NOMO-1 treated with DMSO at 0.1 percent for 48 hours (cell line): Measurements from ENCODE around the gene TNP2.

Experiments used
- DNase-seq: peaks from one replicate; lab custom pipeline; 2025; ENCODE audit not compliant: unreplicated experiment; lab: John Stamatoyannopoulos, UW

Gene TNP2

GRCh38 chr16:11245222-11245737 lies 23.8 kb downstream of the TNP2 start:
- DNase-seq = no peak

GRCh38 chr16:11242658-11243057 lies 26.5 kb downstream of the TNP2 start:
- DNase-seq = no peak

GRCh38 chr16:11241480-11242204 lies 27.5 kb downstream of the TNP2 start:
- no peak for DNase-seq

GRCh38 chr16:11240636-11241473 lies 28.3 kb downstream of the TNP2 start:
- no peak for DNase-seq

- DNase-seq = no peak
Measured at GRCh38 chr16:11239644-11240632, 29.2 kb downstream of the TNP2 start.

GRCh38 chr16:11238272-11239202 lies 30.6 kb downstream of the TNP2 start:
- DNase-seq = no peak

GRCh38 chr16:11236461-11237254 lies 32.5 kb downstream of the TNP2 start:
- DNase-seq = peak; percentile 88

- DNase-seq = no peak
Measured at GRCh38 chr16:11235703-11235991, 33.5 kb downstream of the TNP2 start.

- no peak for DNase-seq
Measured at GRCh38 chr16:11234884-11235702, 34.0 kb downstream of the TNP2 start.

- peak; percentile 38 for DNase-seq
Measured at GRCh38 chr16:11233727-11234376, 35.3 kb downstream of the TNP2 start.

GRCh38 chr16:11232852-11233726 lies 36.0 kb downstream of the TNP2 start:
- DNase-seq = no peak

GRCh38 chr16:11232302-11232851 lies 36.7 kb downstream of the TNP2 start:
- no peak for DNase-seq

GRCh38 chr16:11231367-11231970 lies 37.7 kb downstream of the TNP2 start:
- no peak for DNase-seq

- no peak for DNase-seq
Measured at GRCh38 chr16:11229906-11230305, 39.2 kb downstream of the TNP2 start.

- DNase-seq = no peak
Measured at GRCh38 chr16:11229432-11229831, 39.7 kb downstream of the TNP2 start.
